ENCODE data around the gene RPL22L1. TPM values are rescaled to one million over a fixed set of nuclear protein-coding genes. Genes with fewer than 3 reads are reported as not detected.

RPL22L1 gene
- total and polyA plus RNA-seq, 2 donors (not counting 1 experiment from before 2014, with no cell fraction given) = 46.1 to 147 TPM

GRCh38 chr3:170905862-170906261 is 35.9 kb upstream of the RPL22L1 start:
- peaks cover 0 to 18% (median 17%) of the 10 kb centered on the region in 3 donors for H3K9me3 ChIP-seq (ENCODE audit: control extremely low read depth in 1 of 3, control insufficient read depth in 2 of 3, insufficient read depth in 1 of 3, low read length in 2 of 3)
- H3K4me3 ChIP-seq (ENCODE audit: control extremely low read depth in 1 of 5, extremely low read depth in 1 of 5, insufficient read depth in 1 of 5, low read depth in 2 of 5, low read length in 4 of 5) = no peak overlapping the region
- H3K27me3 ChIP-seq (replicated peaks in 1 of 4; ENCODE audit: control extremely low read depth in 1 of 4, control insufficient read depth in 3 of 4, insufficient read depth in 4 of 4, low read length in 3 of 4) = no peaks in the 10 kb centered on the region
- POLR2A ChIA-PET = no interaction called here
- no peak overlapping the region for H3K4me3 Mint-ChIP-seq
- H3K27ac ChIP-seq (ENCODE audit: low read length in 2 of 2) = no peak overlapping the region
- peaks cover 5% of the 10 kb centered on the region for H3K9me3 Mint-ChIP-seq (ENCODE audit: insufficient read depth)
- no peaks in the 10 kb centered on the region for H3K27me3 Mint-ChIP-seq
- H2AFZ ChIP-seq (ENCODE audit: insufficient read depth, low read depth, low read length, poor library complexity, severe bottlenecking) = no peak overlapping the region
- WGBS (ENCODE audit: insufficient coverage) = no CpG with 5 or more reads among the region's 2 CpGs
- peaks cover 22% of the 10 kb centered on the region for H3K4me1 Mint-ChIP-seq
- no peaks in the 10 kb centered on the region for H4K20me1 ChIP-seq (ENCODE audit: control insufficient read depth, insufficient read depth, low read length, poor library complexity, severe bottlenecking)
- intact Hi-C loops (cut with micrococcal nuclease) = no loop called here
- H3K4me2 ChIP-seq (replicated peaks; ENCODE audit: low read depth, low read length, poor library complexity, severe bottlenecking) = no peak overlapping the region
- no peaks in the 10 kb centered on the region for H3K36me3 ChIP-seq (replicated peaks in 1 of 2; ENCODE audit: control extremely low read depth in 1 of 2, control insufficient read depth in 1 of 2, extremely low read depth in 1 of 2, insufficient read depth in 2 of 2, low read length in 1 of 2)
- no peak overlapping the region for H3K27ac Mint-ChIP-seq
- no peaks in the 10 kb centered on the region for H3K79me2 ChIP-seq (ENCODE audit: control insufficient read depth, insufficient read depth, low read length)
- ATAC-seq (ENCODE audit: low read depth) (no peak), DNase-seq (no peak)
- peaks cover 13 to 16% of the 10 kb centered on the region in 2 donors for H3K4me1 ChIP-seq (ENCODE audit: control insufficient read depth in 2 of 2, insufficient read depth in 2 of 2, low read length in 2 of 2)
- CTCF ChIA-PET = no interaction called here
- TF ChIP-seq EZH2 (IDR thresholded peaks at IDR 0.05; ENCODE audit: borderline replicate concordance, insufficient read depth, low read depth, low read length, poor library complexity, severe bottlenecking) = no peak
- TF ChIP-seq CTCF (IDR thresholded peaks at IDR 0.05) = no peak
- no peak overlapping the region for H3K9ac ChIP-seq (ENCODE audit: low read length)

GRCh38 chr3:170903123-170903522 is 33.1 kb upstream of the RPL22L1 start:
- Histone ChIP-seq H4K20me1 (ENCODE audit: control insufficient read depth, insufficient read depth, low read length, poor library complexity, severe bottlenecking) (no peaks in the 10 kb centered on the region), H3K79me2 (ENCODE audit: control insufficient read depth, insufficient read depth, low read length) (no peaks in the 10 kb centered on the region), H3K27ac (ENCODE audit: low read length in 2 of 2) (no peak overlapping the region), H3K36me3 (replicated peaks in 1 of 2; ENCODE audit: control extremely low read depth in 1 of 2, control insufficient read depth in 1 of 2, extremely low read depth in 1 of 2, insufficient read depth in 2 of 2, low read length in 1 of 2) (no peaks in the 10 kb centered on the region), H3K9me3 (ENCODE audit: control extremely low read depth in 1 of 3, control insufficient read depth in 2 of 3, insufficient read depth in 1 of 3, low read length in 2 of 3) (no peaks in the 10 kb centered on the region), H3K4me1 (ENCODE audit: control insufficient read depth in 2 of 2, insufficient read depth in 2 of 2, low read length in 2 of 2) (peaks cover 8 to 13% of the 10 kb centered on the region in 2 donors), H2AFZ (ENCODE audit: insufficient read depth, low read depth, low read length, poor library complexity, severe bottlenecking) (no peak overlapping the region), H3K4me3 (ENCODE audit: control extremely low read depth in 1 of 5, extremely low read depth in 1 of 5, insufficient read depth in 1 of 5, low read depth in 2 of 5, low read length in 4 of 5) (no peak overlapping the region), H3K9ac (ENCODE audit: low read length) (no peak overlapping the region), H3K4me2 (replicated peaks; ENCODE audit: low read depth, low read length, poor library complexity, severe bottlenecking) (no peak overlapping the region), H3K27me3 (replicated peaks in 1 of 4; ENCODE audit: control extremely low read depth in 1 of 4, control insufficient read depth in 3 of 4, insufficient read depth in 4 of 4, low read length in 3 of 4) (no peaks in the 10 kb centered on the region)
- TF ChIP-seq CTCF (IDR thresholded peaks at IDR 0.05) = no peak
- H3K4me3 Mint-ChIP-seq = no peak overlapping the region
- no peak overlapping the region for H3K27ac Mint-ChIP-seq
- no peaks in the 10 kb centered on the region for H3K27me3 Mint-ChIP-seq
- ATAC-seq (ENCODE audit: low read depth) (no peak), DNase-seq (no peak)
- H3K4me1 Mint-ChIP-seq = peaks cover 11% of the 10 kb centered on the region
- 100% methylated on average over 2 of the region's 3 CpGs for WGBS (ENCODE audit: insufficient coverage)
- ChIA-PET POLR2A (no interaction called here), CTCF (interaction anchor here (0.7 kb wide), 1 partner anchor 17 kb away, joined by 3 read pairs; no protein-coding TSS in a partner anchor)
- intact Hi-C loops (cut with micrococcal nuclease) = no loop called here
- H3K9me3 Mint-ChIP-seq (ENCODE audit: insufficient read depth) = no peaks in the 10 kb centered on the region
